ENCODE measurements around the gene ADGRB3. TPM values are rescaled to one million over a fixed set of nuclear protein-coding genes. Genes with fewer than 3 reads are reported as not detected.
"Not testable (repeated sequence)": the region's sequence is repeated elsewhere in the genome, so short reads cannot be mapped to it uniquely, and the experiment has no call there.

ADGRB3 gene
- total RNA-seq, 2 experiments from 2014 or later = not detected

DNA sequence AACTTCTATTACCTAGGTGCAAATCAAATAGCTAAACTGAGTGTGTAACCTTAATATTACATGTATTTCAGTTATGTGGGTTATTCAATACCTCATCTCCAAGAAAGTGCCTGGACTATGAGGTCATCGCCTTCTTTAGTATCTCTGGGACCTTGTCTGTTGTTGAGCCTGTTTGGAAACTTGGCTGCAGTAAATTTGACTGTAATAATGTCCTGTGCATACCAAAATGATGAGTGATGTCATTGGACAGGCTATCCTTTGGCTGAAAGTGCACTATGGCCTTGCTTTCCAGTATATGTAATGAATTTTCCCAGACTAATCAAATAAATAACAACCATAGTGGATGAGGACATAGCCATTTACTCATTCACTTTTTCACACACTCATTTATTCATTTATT, 455.1 kb downstream of the ADGRB3 start:
- POLR2A ChIA-PET = no interaction called here
- CTCF ChIA-PET = no interaction called here

DNA sequence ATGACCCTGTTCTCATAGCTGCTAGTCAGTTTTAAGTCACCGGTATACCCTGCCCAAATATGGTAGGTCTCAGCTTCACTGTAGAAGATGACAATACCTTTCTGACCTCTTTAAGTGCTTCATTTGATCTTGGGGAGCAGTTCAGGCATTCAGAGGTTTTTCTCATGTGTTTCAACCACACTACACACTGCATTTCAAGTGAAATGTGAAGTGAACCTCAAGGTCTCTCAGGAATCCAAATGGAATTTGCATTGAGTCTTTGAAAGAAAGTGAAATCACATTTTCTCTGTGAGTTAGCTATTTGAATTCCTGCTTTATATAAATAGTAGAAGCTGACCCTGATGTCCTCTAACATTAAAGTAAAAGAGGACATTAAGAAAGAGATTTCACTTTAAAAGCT, 461.6 kb downstream of the ADGRB3 start:
- ChIA-PET CTCF (no interaction called here), POLR2A (no interaction called here)

DNA sequence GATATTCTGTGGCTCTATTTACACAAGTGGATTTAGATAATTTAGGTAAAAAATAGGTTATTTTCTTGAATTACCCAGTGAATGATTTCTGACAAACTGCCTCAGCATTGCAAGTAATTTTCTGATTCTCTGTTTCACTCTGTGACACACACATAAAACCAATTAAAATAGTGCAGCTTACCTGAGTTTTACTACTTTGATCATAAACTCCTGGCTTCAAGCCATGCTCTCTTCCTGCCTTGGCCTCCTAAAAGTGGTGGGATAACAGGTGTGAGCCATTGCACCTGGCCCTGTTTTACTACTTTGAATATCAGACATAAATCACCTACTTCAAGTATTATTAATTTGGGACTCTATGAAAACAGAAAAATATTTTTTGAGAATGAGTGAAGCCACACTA, 462.9 kb downstream of the ADGRB3 start:
- CTCF ChIA-PET = no interaction called here
- POLR2A ChIA-PET = no interaction called here

DNA sequence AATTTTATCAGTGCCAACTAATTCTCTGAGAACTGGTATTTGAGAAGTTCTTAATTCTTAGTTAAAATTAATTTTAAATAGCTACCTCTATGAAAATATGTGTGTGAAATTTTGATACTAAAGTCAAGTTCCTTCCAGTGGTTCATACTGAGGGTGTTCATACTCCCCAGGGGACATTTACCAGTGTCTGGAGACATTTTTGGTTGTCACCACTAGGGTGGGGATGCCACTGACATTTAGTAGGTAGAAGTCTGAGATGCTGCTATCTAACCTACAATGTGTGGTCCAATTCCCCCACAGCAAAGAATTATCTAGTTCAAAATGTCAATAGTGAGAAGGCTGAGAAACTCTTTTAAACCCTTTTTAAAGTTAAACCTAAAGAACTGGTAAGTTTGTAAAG, 463.8 kb downstream of the ADGRB3 start:
- POLR2A ChIA-PET = no interaction called here
- CTCF ChIA-PET = no interaction called here

DNA sequence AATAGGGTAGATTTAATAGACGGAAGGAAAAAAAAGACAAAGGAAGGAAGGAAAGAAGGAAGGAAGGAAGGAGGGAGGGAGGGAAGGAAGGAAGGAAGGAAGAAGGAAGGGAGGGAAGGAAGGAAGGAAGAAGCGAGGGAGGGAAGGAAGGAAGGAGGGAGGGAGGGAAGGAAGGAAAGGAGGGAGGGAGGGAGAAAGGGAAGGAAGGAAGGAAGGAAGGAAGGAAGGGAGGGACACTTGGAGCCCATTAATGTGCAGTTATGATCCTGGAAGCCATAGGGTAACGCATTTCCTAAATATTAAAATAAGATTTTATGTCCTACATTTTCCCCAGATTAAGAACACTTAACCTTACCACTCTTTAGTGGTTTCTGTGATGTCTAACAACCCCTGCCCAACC, 465.7 kb downstream of the ADGRB3 start:
- ChIA-PET CTCF (no interaction called here), POLR2A (no interaction called here)

DNA sequence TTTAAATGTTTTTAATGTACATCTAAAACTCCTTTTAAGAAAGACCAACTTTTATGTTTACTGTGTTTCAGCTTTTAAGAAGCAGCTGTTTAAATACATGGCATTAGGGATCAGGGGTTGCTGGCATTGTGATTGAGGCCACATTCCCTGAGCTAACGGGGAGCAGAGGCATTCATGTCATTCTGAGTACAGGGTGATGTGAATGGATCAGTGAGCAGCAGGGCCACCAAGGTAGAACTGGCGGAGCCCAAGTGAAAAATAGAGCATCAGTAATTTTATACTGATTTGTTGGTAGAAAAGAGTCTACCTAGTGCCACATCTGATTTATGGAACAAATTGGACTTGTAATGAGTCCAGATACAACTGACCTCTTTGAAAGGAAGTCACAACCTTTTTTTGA, 467.3 kb downstream of the ADGRB3 start:
- ChIA-PET CTCF (no interaction called here), POLR2A (no interaction called here)

DNA sequence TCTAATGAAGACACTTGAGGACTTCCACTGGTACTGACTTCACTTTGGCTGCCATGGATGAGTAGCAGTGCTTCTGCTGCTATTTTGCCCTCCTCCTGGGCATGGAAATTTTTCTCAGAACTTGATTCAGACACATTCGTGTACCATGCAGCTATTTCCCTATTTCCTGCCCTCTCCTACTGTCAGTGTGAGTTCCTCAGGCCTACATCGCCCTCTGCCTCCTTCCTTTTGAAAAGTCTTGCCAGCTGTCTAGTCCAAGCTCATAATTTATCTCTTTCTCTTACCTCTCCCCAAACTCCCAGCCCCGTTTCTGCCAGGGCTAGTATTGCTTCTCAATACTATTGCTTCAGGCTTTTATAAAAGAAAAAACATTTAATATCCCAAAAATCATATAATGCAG, 470.2 kb downstream of the ADGRB3 start:
- ChIA-PET POLR2A (no interaction called here), CTCF (interaction anchor here (0.6 kb wide), 1 partner anchor 363 kb away, joined by 3 read pairs; no protein-coding TSS in a partner anchor)

DNA sequence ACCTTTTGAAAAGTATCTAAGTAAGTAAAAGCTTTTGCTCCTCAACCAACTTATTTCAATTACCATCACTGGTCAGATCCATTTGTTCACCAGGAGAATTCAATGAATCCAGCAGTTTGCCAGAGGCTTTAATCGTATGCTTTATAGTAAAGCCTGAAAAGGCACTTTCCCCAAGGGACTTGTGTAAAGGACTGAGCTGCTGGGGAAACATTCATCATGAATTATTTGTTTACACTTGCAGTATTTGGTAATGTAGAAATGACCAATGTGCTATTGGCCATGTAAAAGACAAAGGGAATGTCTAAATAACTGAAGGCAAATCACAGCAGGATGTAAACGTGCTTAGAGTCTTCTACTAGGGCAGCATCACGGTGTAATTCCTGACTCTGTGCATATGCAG, 471.4 kb downstream of the ADGRB3 start:
- POLR2A ChIA-PET = no interaction called here
- CTCF ChIA-PET = no interaction called here

DNA sequence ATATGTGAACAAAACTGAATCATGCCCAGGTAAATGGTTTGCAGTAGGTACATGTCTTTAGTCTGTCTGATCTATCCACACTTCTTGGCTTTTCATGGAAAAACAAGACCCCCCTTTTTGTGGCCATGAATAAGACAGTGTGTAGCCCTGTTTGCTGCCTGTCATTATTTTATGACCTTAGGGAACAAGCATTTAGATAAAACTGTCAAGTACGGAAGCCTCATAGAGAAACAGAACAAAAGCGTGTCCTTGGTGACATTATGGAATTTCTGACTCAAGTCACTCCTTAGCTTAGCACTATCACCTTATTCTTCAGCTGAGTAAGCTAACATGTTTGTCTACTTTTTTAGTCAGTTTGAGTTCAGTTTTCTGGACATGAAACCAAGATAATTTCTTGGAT, 476.2 kb downstream of the ADGRB3 start:
- ChIA-PET CTCF (no interaction called here), POLR2A (no interaction called here)

DNA sequence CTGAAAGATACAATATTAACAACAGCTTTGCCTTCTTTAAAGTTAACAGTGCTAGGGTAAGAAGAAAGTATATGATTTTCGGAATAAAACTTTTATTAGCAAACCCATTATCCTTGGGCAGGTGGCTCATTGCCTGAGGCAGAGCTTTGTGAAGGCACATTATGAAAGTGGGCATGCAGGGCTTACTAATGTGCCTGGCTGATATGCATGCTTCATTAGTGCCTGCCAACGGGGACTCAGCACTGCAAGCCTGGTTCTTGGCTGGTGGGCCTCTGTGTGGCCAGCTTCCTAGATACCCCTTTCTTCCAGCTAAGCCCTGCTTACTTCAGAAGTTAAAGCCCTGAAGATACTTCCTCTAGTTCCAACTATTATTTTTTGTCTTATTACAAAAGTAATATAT, 481.6 kb downstream of the ADGRB3 start:
- CTCF ChIA-PET = no interaction called here
- POLR2A ChIA-PET = no interaction called here

DNA sequence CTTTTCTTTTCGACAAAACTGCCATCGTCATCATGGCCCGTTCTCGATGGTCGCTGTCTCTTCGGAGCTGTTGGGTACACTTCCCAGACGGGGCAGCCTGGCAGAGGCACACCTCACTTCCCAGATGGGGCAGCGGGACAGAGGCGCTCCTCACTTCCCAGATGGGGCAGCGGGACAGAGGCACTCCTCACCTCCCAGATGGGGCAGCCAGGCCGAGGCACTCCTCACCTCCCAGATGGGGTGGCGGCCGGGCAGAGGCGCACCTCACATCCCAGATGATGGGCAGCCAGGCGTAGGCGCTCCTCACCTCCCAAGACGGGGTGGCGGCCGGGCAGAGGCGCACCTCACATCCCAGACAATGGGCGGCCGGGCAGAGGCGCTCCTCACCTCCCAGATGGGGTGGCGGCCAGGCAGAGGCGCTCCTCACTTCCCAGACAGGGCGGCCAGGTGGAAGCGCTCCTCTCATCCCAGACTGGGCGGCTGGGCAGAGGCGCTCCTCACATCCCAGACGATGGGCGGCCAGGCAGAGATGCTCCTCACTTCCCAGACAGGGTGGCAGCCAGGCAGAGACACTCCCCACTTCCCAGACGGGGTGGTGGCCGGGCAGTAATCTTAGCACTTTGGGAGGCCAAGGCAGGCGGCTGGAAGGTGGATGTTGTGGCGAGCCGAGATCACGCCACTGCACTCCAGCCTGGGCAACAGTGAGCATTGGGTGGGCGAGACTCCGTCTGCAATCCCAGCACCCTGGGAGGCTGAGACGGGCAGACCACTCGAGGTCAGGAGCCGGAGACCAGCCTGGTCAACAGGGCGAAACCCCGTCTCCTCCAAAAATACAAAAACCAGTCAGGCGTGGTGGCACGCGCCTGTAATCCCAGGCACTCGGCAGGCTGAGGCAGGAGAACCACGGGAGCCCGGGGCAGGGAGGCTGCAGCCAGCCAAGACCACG, 486.7 kb downstream of the ADGRB3 start:
- CTCF ChIA-PET, POLR2A ChIA-PET: not testable (repeated sequence)

DNA sequence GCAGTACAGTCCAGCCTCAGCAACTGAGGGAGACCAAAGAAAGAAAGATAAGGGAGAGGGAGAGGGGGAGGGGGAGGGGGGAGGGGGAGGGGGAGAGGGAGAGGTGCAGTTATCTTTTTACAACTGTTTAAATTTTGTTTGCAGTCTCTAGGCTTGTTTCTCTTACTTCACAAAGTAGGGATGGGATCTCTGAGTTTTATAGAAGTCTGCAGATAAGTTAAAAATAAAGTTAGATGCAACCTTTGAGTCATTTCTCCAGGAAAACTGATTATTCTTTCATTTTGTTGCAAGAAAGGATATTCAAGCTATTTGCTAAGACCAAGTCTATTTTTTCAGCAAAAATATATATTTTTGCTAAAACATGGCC, 487.3 kb downstream of the ADGRB3 start:
- ChIA-PET POLR2A (interaction anchor here (0.8 kb wide), 1 partner anchor 78 kb away, joined by 10 read pairs; no protein-coding TSS in a partner anchor), CTCF (no interaction called here)

DNA sequence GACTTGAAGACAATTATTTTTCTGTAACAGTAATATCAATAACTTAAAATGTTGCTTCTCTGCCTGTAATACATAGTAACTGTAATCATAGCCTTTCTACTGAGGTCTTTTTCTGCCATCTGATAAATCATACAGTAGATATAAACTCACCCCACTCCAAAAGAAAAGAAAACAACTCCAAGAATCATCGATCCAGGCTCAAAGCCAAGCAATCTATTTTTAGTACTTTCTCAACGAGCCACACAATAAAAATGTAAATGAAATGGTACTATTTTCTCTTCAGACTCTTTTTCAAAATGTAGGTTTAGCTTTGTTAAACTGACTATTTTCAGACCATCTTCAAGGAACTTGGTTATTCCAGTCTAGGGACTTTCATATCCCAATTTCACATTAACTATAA, 493.3 kb downstream of the ADGRB3 start:
- CTCF ChIA-PET = no interaction called here
- POLR2A ChIA-PET = no interaction called here

DNA sequence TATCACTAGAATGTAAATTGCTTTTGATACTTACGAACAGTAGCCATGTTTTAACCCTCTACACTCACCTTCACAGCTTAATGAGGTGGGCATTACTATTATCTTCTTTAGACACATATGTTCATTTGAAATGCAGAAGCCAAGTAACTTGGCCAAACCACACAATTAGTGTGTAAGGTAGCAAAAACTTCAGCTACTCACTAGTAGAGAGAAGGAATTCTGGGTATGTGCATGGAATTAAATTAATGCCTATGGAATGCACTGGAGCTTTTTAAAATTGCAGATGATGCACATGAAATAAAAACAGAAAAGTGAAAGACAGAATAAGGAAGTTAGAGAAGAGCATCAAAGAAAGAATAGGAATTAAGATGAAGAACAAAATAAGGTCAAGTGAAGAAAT, 494.0 kb downstream of the ADGRB3 start:
- POLR2A ChIA-PET = no interaction called here
- CTCF ChIA-PET = no interaction called here

DNA sequence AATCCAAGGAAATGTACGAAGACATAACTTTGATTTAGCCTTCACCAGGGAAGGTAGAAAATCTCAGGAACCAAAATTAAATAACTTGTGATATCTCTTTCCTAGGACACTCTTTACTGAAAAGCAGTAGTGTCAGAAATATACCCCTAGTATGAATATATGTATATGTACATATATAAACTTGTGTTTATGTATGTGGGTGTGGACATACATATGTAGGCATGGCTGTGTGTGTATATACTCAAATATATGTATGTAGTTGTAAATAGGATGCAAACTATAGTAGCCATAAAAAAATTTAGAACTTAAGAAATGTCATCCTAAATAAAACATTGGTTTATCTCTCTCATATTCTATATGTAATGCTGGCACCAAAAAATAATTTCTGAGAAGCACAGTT, 500.8 kb downstream of the ADGRB3 start:
- ChIA-PET POLR2A (no interaction called here), CTCF (no interaction called here)

DNA sequence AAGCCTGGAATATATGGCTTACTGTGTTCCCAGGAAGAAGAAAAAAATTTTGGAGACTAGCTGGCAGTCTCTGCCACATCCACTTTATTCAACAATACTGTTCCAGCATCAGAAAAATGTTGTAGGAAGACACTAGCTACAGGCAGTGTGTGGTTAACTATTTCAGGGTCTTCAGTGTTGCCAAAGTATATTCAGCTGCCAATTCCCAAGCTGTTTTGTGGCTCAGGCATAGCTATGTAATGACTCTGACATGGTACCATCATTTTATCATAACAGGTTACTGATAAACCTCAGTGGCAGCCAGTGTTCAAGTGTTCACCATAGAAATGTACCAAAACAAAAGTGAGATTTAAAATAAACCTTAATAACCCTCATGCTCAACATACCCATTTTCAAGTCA, 503.1 kb downstream of the ADGRB3 start:
- ChIA-PET CTCF (no interaction called here), POLR2A (no interaction called here)

DNA sequence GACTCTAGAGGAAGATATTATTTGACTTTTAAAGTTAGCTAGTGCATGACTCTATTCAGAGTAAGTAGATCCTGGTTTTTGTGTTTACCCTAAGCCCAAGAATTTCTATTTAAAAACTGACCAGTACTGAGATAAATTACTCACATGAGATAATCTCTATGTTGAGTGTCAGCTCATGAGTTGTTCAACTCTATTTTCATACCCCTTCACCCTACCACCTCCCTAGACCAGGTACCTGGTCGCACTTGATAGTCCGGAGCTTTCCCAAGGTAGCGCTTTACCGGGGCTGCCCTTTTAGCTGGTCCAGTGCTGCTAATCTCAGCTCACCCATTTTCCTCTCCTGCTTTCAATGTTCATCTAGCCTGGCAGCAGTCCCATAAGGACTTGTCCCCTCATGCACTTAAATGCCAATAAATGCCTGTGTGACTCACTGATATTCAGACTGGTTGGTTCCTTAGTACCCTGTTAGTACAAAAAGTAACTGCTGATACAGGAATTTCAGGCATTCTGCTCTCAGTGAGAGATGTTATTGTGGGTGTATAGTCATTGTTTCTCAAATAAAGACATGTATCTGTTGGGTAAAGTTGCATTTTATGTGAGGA, 503.9 kb downstream of the ADGRB3 start:
- CTCF ChIA-PET = no interaction called here
- POLR2A ChIA-PET = no interaction called here

DNA sequence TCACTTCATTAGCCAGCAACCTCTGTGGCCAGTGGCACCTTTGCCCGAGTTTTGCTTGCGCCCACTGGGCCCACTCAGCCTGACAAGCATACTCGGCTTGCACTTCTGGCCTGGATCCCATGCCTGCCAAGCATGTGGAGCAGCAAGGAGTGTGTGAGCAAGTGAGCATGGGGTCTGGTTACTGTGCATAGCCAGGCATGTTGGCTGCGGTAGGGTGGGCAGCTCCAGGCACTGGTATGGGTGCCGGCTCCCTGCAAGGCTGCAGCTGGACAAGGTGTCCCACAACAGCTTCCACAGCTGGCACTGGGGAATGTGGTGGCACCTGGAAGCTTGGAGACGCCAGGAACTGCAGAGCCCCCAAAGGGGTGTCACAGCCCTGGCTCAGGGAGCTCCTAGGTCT, 510.0 kb downstream of the ADGRB3 start:
- ChIA-PET CTCF (no interaction called here), POLR2A (no interaction called here)

DNA sequence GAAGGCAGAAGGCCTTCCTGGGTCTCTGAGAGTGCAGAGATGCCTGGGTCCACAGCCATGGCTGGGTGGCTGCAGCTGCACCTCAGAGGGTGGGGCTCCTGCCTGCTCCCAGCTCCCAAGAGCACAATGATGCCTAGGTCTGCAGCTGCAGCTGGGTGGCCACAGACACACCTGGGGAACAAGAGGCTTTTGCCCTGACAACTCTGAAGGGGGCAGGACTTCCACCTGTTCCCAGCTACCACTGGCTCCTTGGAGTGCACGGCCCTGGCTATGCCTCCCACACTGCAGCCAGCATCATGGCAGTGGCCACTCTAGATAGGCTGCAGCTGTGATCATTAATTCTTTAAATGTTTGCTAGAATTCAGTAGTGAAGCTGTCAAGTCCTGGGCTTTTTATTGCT, 511.3 kb downstream of the ADGRB3 start:
- CTCF ChIA-PET = no interaction called here
- POLR2A ChIA-PET = no interaction called here

DNA sequence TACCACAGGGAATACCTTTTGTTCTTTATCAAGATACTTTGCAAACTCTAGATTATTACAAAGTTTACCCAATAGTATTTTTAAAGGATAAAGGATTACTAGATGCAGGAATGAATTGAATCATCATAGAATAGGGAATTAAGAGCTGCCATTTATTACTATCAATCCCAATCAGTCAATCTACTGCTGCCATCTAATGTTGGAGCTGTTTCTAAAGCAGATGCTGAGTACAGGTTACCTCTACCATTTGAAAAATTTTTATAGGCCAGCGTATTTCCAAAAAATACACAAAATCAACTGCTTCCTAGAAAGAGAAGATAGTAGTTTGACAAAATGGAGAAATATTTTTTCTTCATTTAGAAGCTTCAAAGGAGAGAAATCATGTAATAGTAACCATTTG, 520.4 kb downstream of the ADGRB3 start:
- POLR2A ChIA-PET = no interaction called here
- CTCF ChIA-PET = interaction anchor here (0.8 kb wide), 1 partner anchor 9 kb away, joined by 3 read pairs; no protein-coding TSS in a partner anchor

DNA sequence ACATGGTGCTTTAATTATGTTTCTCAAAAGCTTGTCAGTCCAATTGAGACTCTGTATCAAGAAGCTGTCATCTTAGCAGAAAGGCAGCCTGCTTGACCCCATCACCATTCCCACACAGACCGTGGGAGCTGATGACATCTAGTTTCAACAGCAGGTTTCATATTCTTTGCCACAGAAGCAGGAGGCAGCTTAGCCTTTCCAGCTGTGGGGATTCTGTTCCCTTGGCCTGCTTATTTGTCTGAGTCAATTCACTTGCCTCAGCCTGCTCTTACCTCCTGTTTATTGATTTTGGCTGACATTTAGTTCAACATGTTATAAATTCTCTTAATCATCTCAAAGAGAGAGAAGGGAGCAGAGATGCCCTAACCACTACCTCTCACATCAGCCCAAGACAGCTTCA, 527.7 kb downstream of the ADGRB3 start:
- ChIA-PET POLR2A (no interaction called here), CTCF (no interaction called here)

Data from activated CD8-positive, alpha-beta memory T cell treated with anti-CD3 and anti-CD28 coated beads for 36 hours (primary cell).